GM23338 (cell line): ENCODE results near the gene FBXL2. TPM values are rescaled to one million over a fixed set of nuclear protein-coding genes. Genes with fewer than 3 reads are reported as not detected.

Experiments
- ATAC-seq: fragments of 200-7000 bp; cut with Tn5 transposase; 3 replicates; pipeline ENCODE4 v1.9.1; 2020
- DNase-seq: peaks from one replicate; pipeline ENCODE4 v3.0.0-alpha.2; 2015; ENCODE audit warnings: low spot score
- H2AFZ ChIP-seq: fragments of 200-600 bp; sonication (generic); 2 replicates; pipeline ENCODE4 v1.8.0; 2016; ENCODE audit warnings: antibody characterized with exemption, mild to moderate bottlenecking, moderate library complexity
- H3F3A ChIP-seq: fragments of 200-600 bp; sonication (generic); replicated peaks from 2 replicates; pipeline ENCODE4 v1.8.0; 2017; ENCODE audit warnings: antibody characterized with exemption, mixed run types, low read depth
- H3K27ac ChIP-seq: fragments of 200-600 bp; sonication (generic); 2 replicates; pipeline ENCODE4 v1.6.1; 2016; ENCODE audit warnings: low read depth
- H3K27me3 ChIP-seq: fragments of 200-600 bp; sonication (generic); 2 replicates; pipeline ENCODE4 v1.8.0; 2016; ENCODE audit warnings: mild to moderate bottlenecking, mixed run types, moderate library complexity; ENCODE audit not compliant: insufficient read depth
- H3K36me3 ChIP-seq: fragments of 200-600 bp; sonication (generic); 2 replicates; pipeline ENCODE4 v1.8.0; 2016; ENCODE audit warnings: mild to moderate bottlenecking; ENCODE audit not compliant: insufficient read depth
- H3K4me1 ChIP-seq: fragments of 200-600 bp; sonication (generic); 2 replicates; pipeline ENCODE4 v1.8.0; 2016; ENCODE audit warnings: mild to moderate bottlenecking, moderate library complexity; ENCODE audit not compliant: insufficient read depth
- H3K4me2 ChIP-seq: fragments of 200-600 bp; sonication (generic); 2 replicates; pipeline ENCODE4 v1.7.1; 2017; ENCODE audit warnings: mixed run types
- H3K4me3 ChIP-seq: fragments of 200-600 bp; sonication (generic); 2 replicates; pipeline ENCODE4 v1.6.1; 2016; ENCODE audit warnings: mixed run types
- H3K79me2 ChIP-seq: fragments of 200-600 bp; sonication (generic); replicated peaks from 2 replicates; pipeline ENCODE4 v1.8.0; 2017; ENCODE audit warnings: mild to moderate bottlenecking; ENCODE audit not compliant: insufficient read depth
- H3K9me2 ChIP-seq: fragments of 200-600 bp; sonication (generic); 2 replicates; pipeline ENCODE4 v1.8.0; 2017; ENCODE audit not compliant: insufficient read depth
- H4K20me1 ChIP-seq: fragments of 200-600 bp; sonication (generic); replicated peaks from 2 replicates; pipeline ENCODE4 v1.8.0; 2017; ENCODE audit warnings: mild to moderate bottlenecking; ENCODE audit not compliant: insufficient read depth
- H3K27ac Mint-ChIP-seq: 2 replicates; pipeline ENCODE4 v1.8.0; 2020; ENCODE audit warnings: inconsistent platforms, mild to moderate bottlenecking, moderate library complexity, mixed read lengths
- H3K27me3 Mint-ChIP-seq: 3 replicates; pipeline ENCODE4 v1.8.0; 2022; ENCODE audit warnings: low read depth, mild to moderate bottlenecking, moderate library complexity, mixed read lengths, inconsistent platforms; ENCODE audit not compliant: insufficient read depth, poor library complexity
- H3K36me3 Mint-ChIP-seq: 3 replicates; pipeline ENCODE4 v1.8.0; 2021; ENCODE audit warnings: low read depth, mild to moderate bottlenecking, inconsistent platforms, moderate library complexity, mixed read lengths
- H3K4me1 Mint-ChIP-seq: 3 replicates; pipeline ENCODE4 v1.8.0; 2020; ENCODE audit warnings: mild to moderate bottlenecking, inconsistent platforms, mixed read lengths
- H3K4me3 Mint-ChIP-seq: 3 replicates; pipeline ENCODE4 v1.8.0; 2021; ENCODE audit warnings: moderate library complexity, mild to moderate bottlenecking, inconsistent platforms, mixed read lengths
- H3K9me3 Mint-ChIP-seq: 3 replicates; pipeline ENCODE4 v1.8.0; 2020; ENCODE audit warnings: moderate library complexity, mild to moderate bottlenecking, inconsistent platforms, mixed read lengths
- CREB1 ChIP-seq: fragments of 250-450 bp; sonication (Bioruptor Pico); IDR thresholded peaks from 2 replicates; pipeline ENCODE4 v1.5.0; 2020; ENCODE audit warnings: low read depth, mild to moderate bottlenecking, moderate library complexity
- CTCF ChIP-seq, 2 experiments: fragments of 200-600 bp in 1 of 2; sonication (generic) in 1 of 2; conservative IDR thresholded peaks; 2 replicates each; pipeline versions ENCODE4 v1.5.1 to v1.6.1; 2016 to 2017; ENCODE audit warnings: antibody characterized with exemption in 2 of 2, low read depth in 2 of 2, mild to moderate bottlenecking in 2 of 2, moderate library complexity in 1 of 2
- EZH2 ChIP-seq: fragments of 200-600 bp; sonication (generic); IDR thresholded peaks from one replicate; pipeline ENCODE4 v1.8.0; 2017; ENCODE audit warnings: antibody characterized with exemption, mild to moderate bottlenecking, low read depth; ENCODE audit not compliant: unreplicated experiment
- EZH2phosphoT487 ChIP-seq: fragments of 200-600 bp; sonication (generic); IDR thresholded peaks from one replicate; pipeline ENCODE4 v1.8.1; 2018; ENCODE audit warnings: antibody characterized with exemption; ENCODE audit not compliant: unreplicated experiment
- JUNB ChIP-seq: IDR thresholded peaks from one replicate; pipeline ENCODE4 v1.6.1; 2016; ENCODE audit warnings: antibody characterized with exemption; ENCODE audit not compliant: unreplicated experiment
- NANOG ChIP-seq: IDR thresholded peaks from 2 replicates; pipeline ENCODE4 v1.6.1; 2016; ENCODE audit warnings: antibody characterized with exemption, borderline replicate concordance
- POLR2AphosphoS5 ChIP-seq: IDR thresholded peaks from 2 replicates; pipeline ENCODE4 v1.6.1; 2016; ENCODE audit warnings: antibody characterized with exemption, low read depth
- STAT1 ChIP-seq: IDR thresholded peaks from one replicate; pipeline ENCODE4 v1.6.1; 2016; ENCODE audit warnings: antibody characterized with exemption; ENCODE audit not compliant: unreplicated experiment
- ZNF114 ChIP-seq: fragments of 250-450 bp; sonication (Bioruptor Pico); IDR thresholded peaks from 2 replicates; pipeline ENCODE4 v1.5.0; 2020; ENCODE audit warnings: mild to moderate bottlenecking, moderate library complexity
- ZNF331 ChIP-seq: fragments of 250-450 bp; sonication (Bioruptor Pico); IDR thresholded peaks from 2 replicates; pipeline ENCODE4 v1.5.0; 2020; ENCODE audit warnings: low read depth, mild to moderate bottlenecking, moderate library complexity
- polyA plus RNA-seq: library from polyadenylated mRNA; unstranded; fragments of >200 nt; fragmentation: Nextera tagmentation; extraction: Ambion mirVana; gene quantifications from 2 replicates; pipeline ENCODE4 v1.2.1, GENCODE V29; 2016
- total RNA-seq: library from RNA; depleted of rRNA; stranded (reverse); fragments of >200 nt; shearing (Covaris generic); gene quantifications from 2 replicates; pipeline ENCODE4 v1.2.3, GENCODE V29; 2014
- TF ChIP-seq, protein P1 (sequence below): IDR thresholded peaks from one replicate; pipeline ENCODE4 v1.6.1; 2018; ENCODE audit warnings: antibody characterized with exemption; ENCODE audit not compliant: unreplicated experiment
- TF ChIP-seq, protein P2 (sequence below): IDR thresholded peaks from 2 replicates; pipeline ENCODE4 v1.6.1; 2016; ENCODE audit warnings: antibody characterized with exemption
- TF ChIP-seq, protein P3 (sequence below): fragments of 250-450 bp; sonication (Bioruptor Pico); IDR thresholded peaks from 2 replicates; pipeline ENCODE4 v1.5.0; 2020; ENCODE audit warnings: mild to moderate bottlenecking, moderate library complexity

The FBXL2 gene
- total and polyA plus RNA-seq, 2 experiments from 2014 or later = 2.8 to 5.7 TPM

GRCh38 chr3:33260104-33260503 lies 17.1 kb upstream of the FBXL2 start:
- Mint-ChIP-seq H3K27me3 (no peaks in the 10 kb centered on the region), H3K4me3 (no peak overlapping the region), H3K27ac (no peak overlapping the region), H3K9me3 (peaks cover 1% of the 10 kb centered on the region; the same call in 2 of the 3 replicates), H3K36me3 (no peaks in the 10 kb centered on the region), H3K4me1 (no peaks in the 10 kb centered on the region)
- ATAC-seq = no peak
- Histone ChIP-seq H2AFZ (no peak overlapping the region), H3F3A (no peaks in the 10 kb centered on the region), H3K27ac (no peak overlapping the region), H3K4me1 (no peaks in the 10 kb centered on the region), H3K27me3 (no peaks in the 10 kb centered on the region), H3K79me2 (no peaks in the 10 kb centered on the region), H3K4me2 (no peak overlapping the region), H3K36me3 (no peaks in the 10 kb centered on the region), H4K20me1 (no peaks in the 10 kb centered on the region), H3K9me2 (no peaks in the 10 kb centered on the region), H3K4me3 (no peak overlapping the region)
- TF ChIP-seq, protein P1, sequence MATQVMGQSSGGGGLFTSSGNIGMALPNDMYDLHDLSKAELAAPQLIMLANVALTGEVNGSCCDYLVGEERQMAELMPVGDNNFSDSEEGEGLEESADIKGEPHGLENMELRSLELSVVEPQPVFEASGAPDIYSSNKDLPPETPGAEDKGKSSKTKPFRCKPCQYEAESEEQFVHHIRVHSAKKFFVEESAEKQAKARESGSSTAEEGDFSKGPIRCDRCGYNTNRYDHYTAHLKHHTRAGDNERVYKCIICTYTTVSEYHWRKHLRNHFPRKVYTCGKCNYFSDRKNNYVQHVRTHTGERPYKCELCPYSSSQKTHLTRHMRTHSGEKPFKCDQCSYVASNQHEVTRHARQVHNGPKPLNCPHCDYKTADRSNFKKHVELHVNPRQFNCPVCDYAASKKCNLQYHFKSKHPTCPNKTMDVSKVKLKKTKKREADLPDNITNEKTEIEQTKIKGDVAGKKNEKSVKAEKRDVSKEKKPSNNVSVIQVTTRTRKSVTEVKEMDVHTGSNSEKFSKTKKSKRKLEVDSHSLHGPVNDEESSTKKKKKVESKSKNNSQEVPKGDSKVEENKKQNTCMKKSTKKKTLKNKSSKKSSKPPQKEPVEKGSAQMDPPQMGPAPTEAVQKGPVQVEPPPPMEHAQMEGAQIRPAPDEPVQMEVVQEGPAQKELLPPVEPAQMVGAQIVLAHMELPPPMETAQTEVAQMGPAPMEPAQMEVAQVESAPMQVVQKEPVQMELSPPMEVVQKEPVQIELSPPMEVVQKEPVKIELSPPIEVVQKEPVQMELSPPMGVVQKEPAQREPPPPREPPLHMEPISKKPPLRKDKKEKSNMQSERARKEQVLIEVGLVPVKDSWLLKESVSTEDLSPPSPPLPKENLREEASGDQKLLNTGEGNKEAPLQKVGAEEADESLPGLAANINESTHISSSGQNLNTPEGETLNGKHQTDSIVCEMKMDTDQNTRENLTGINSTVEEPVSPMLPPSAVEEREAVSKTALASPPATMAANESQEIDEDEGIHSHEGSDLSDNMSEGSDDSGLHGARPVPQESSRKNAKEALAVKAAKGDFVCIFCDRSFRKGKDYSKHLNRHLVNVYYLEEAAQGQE = no peak
- no peak for TF ChIP-seq NANOG
- TF ChIP-seq EZH2phosphoT487 = no peak
- TF ChIP-seq CTCF (conservative IDR thresholded peaks at IDR 0.05; ENCODE audit: low read depth in 2 of 2) = no peak
- TF ChIP-seq, protein P2, sequence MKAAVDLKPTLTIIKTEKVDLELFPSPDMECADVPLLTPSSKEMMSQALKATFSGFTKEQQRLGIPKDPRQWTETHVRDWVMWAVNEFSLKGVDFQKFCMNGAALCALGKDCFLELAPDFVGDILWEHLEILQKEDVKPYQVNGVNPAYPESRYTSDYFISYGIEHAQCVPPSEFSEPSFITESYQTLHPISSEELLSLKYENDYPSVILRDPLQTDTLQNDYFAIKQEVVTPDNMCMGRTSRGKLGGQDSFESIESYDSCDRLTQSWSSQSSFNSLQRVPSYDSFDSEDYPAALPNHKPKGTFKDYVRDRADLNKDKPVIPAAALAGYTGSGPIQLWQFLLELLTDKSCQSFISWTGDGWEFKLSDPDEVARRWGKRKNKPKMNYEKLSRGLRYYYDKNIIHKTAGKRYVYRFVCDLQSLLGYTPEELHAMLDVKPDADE = no peak
- no peak for TF ChIP-seq ZNF114 (CRISPR knock-in tag)
- TF ChIP-seq ZNF331 = no peak
- no peak for TF ChIP-seq POLR2AphosphoS5
- no peak for TF ChIP-seq CREB1 (CRISPR knock-in tag)
- no peak for TF ChIP-seq JUNB
- no peak for TF ChIP-seq STAT1
- no peak for TF ChIP-seq EZH2
- TF ChIP-seq, protein P3, sequence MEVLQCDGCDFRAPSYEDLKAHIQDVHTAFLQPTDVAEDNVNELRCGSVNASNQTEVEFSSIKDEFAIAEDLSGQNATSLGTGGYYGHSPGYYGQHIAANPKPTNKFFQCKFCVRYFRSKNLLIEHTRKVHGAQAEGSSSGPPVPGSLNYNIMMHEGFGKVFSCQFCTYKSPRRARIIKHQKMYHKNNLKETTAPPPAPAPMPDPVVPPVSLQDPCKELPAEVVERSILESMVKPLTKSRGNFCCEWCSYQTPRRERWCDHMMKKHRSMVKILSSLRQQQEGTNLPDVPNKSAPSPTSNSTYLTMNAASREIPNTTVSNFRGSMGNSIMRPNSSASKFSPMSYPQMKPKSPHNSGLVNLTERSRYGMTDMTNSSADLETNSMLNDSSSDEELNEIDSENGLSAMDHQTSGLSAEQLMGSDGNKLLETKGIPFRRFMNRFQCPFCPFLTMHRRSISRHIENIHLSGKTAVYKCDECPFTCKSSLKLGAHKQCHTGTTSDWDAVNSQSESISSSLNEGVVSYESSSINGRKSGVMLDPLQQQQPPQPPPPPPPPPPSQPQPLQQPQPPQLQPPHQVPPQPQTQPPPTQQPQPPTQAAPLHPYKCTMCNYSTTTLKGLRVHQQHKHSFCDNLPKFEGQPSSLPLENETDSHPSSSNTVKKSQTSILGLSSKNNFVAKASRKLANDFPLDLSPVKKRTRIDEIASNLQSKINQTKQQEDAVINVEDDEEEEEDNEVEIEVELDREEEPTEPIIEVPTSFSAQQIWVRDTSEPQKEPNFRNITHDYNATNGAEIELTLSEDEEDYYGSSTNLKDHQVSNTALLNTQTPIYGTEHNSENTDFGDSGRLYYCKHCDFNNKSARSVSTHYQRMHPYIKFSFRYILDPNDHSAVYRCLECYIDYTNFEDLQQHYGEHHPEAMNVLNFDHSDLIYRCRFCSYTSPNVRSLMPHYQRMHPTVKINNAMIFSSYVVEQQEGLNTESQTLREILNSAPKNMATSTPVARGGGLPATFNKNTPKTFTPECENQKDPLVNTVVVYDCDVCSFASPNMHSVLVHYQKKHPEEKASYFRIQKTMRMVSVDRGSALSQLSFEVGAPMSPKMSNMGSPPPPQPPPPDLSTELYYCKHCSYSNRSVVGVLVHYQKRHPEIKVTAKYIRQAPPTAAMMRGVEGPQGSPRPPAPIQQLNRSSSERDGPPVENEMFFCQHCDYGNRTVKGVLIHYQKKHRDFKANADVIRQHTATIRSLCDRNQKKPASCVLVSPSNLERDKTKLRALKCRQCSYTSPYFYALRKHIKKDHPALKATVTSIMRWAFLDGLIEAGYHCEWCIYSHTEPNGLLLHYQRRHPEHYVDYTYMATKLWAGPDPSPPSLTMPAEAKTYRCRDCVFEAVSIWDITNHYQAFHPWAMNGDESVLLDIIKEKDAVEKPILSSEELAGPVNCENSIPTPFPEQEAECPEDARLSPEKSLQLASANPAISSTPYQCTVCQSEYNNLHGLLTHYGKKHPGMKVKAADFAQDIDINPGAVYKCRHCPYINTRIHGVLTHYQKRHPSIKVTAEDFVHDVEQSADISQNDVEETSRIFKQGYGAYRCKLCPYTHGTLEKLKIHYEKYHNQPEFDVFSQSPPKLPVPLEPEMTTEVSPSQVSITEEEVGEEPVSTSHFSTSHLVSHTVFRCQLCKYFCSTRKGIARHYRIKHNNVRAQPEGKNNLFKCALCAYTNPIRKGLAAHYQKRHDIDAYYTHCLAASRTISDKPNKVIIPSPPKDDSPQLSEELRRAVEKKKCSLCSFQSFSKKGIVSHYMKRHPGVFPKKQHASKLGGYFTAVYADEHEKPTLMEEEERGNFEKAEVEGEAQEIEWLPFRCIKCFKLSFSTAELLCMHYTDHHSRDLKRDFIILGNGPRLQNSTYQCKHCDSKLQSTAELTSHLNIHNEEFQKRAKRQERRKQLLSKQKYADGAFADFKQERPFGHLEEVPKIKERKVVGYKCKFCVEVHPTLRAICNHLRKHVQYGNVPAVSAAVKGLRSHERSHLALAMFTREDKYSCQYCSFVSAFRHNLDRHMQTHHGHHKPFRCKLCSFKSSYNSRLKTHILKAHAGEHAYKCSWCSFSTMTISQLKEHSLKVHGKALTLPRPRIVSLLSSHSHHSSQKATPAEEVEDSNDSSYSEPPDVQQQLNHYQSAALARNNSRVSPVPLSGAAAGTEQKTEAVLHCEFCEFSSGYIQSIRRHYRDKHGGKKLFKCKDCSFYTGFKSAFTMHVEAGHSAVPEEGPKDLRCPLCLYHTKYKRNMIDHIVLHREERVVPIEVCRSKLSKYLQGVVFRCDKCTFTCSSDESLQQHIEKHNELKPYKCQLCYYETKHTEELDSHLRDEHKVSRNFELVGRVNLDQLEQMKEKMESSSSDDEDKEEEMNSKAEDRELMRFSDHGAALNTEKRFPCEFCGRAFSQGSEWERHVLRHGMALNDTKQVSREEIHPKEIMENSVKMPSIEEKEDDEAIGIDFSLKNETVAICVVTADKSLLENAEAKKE = no peak
- DNase-seq = no peak
